HL-60 (cell line): ENCODE data around the gene IPO11.

ENCODE experiments used
- DNase-seq, 2 experiments: peaks; one replicate each; pipeline ENCODE4 v3.0.0-alpha.2; 2010 to 2020; ENCODE audit warnings: low read depth in 1 of 2, low spot score in 1 of 2
- H3K27ac ChIP-seq: fragments of 250-450 bp; sonication (Bioruptor Pico); replicated peaks from 2 replicates; pipeline ENCODE4 v1.5.1; 2020; ENCODE audit warnings: mild to moderate bottlenecking, moderate library complexity
- H3K27me3 ChIP-seq: fragments of 250-450 bp; sonication (Bioruptor Pico); 2 replicates; pipeline ENCODE4 v1.5.1; 2021; ENCODE audit warnings: mild to moderate bottlenecking, moderate library complexity; ENCODE audit not compliant: insufficient read depth, poor library complexity, severe bottlenecking
- H3K4me3 ChIP-seq: replicated peaks from 2 replicates; pipeline ENCODE4 v1.5.1; 2011; ENCODE audit warnings: mild to moderate bottlenecking, control low read depth, low read length; ENCODE audit not compliant: insufficient read depth
- GABPA ChIP-seq: IDR thresholded peaks from 2 replicates; pipeline ENCODE4 v1.6.1; 2012; ENCODE audit warnings: low read depth
- POLR2AphosphoS5 ChIP-seq: IDR thresholded peaks from 2 replicates; pipeline ENCODE4 v1.6.1; 2012; ENCODE audit warnings: low read depth
- SPI1 ChIP-seq: IDR thresholded peaks from 2 replicates; pipeline ENCODE4 v1.6.1; 2012; ENCODE audit warnings: low read depth, mild to moderate bottlenecking, borderline replicate concordance
- TF ChIP-seq, protein P1 (sequence below): IDR thresholded peaks from 2 replicates; pipeline ENCODE4 v1.6.1; 2012; ENCODE audit warnings: low read depth; ENCODE audit not compliant: insufficient replicate concordance
- TF ChIP-seq, protein P2 (sequence below): IDR thresholded peaks from one replicate; pipeline ENCODE4 v1.5.1; 2011; ENCODE audit warnings: low read length, control low read depth, inconsistent platforms; ENCODE audit not compliant: insufficient read depth

IPO11 gene

DNA sequence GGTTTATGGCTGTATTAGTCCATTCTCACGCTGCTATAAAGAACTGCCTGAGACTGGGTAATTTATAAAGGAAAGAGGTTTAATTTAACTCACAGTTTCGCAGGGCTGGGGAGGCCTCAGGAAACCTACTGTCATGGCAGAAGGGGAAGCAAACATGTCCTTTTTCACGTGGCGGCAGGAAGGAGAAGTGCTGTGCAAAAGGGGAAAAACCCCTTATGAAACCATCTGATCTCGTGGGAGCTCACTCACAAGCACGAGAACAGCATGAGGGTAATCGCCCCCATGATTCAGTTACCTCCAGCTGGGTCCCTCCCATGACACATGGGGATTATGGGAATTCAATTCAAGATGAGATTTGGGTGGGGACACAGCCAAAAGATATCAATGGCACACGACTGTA is 180.0 kb downstream of the IPO11 start:
- peak; percentile 22 to 62 for DNase-seq
- Histone ChIP-seq H3K4me3 (no peak overlapping the region), H3K27me3 (no peaks in the 10 kb centered on the region), H3K27ac (peak overlapping the region; percentile 56)
- TF ChIP-seq POLR2AphosphoS5 (no peak), SPI1 (peak; percentile 58; the same call in 1 of the 2 replicates), GABPA (no peak)
- TF ChIP-seq, protein P1, sequence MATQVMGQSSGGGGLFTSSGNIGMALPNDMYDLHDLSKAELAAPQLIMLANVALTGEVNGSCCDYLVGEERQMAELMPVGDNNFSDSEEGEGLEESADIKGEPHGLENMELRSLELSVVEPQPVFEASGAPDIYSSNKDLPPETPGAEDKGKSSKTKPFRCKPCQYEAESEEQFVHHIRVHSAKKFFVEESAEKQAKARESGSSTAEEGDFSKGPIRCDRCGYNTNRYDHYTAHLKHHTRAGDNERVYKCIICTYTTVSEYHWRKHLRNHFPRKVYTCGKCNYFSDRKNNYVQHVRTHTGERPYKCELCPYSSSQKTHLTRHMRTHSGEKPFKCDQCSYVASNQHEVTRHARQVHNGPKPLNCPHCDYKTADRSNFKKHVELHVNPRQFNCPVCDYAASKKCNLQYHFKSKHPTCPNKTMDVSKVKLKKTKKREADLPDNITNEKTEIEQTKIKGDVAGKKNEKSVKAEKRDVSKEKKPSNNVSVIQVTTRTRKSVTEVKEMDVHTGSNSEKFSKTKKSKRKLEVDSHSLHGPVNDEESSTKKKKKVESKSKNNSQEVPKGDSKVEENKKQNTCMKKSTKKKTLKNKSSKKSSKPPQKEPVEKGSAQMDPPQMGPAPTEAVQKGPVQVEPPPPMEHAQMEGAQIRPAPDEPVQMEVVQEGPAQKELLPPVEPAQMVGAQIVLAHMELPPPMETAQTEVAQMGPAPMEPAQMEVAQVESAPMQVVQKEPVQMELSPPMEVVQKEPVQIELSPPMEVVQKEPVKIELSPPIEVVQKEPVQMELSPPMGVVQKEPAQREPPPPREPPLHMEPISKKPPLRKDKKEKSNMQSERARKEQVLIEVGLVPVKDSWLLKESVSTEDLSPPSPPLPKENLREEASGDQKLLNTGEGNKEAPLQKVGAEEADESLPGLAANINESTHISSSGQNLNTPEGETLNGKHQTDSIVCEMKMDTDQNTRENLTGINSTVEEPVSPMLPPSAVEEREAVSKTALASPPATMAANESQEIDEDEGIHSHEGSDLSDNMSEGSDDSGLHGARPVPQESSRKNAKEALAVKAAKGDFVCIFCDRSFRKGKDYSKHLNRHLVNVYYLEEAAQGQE = no peak
- TF ChIP-seq, protein P2, sequence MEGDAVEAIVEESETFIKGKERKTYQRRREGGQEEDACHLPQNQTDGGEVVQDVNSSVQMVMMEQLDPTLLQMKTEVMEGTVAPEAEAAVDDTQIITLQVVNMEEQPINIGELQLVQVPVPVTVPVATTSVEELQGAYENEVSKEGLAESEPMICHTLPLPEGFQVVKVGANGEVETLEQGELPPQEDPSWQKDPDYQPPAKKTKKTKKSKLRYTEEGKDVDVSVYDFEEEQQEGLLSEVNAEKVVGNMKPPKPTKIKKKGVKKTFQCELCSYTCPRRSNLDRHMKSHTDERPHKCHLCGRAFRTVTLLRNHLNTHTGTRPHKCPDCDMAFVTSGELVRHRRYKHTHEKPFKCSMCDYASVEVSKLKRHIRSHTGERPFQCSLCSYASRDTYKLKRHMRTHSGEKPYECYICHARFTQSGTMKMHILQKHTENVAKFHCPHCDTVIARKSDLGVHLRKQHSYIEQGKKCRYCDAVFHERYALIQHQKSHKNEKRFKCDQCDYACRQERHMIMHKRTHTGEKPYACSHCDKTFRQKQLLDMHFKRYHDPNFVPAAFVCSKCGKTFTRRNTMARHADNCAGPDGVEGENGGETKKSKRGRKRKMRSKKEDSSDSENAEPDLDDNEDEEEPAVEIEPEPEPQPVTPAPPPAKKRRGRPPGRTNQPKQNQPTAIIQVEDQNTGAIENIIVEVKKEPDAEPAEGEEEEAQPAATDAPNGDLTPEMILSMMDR = no peak

DNA sequence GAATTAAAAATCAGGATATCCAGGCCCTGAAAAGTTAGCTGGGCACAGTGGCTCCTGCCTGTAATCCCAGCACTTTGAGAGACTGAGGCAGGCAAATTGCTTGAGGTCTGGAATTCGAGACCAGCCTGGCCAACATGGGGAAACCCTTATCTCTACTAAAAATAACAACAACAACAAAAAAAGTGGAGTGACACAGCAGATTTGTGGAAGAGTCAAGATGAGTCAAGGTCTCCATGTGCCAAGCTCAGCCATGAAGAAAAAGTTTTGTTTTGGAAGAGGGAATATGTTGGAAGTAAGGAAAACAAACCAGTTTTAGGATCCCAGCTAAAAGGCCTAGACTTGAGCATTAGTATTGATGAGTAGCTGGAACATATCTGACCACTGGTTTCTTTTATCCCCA is 180.8 kb downstream of the IPO11 start:
- DNase-seq = no peak
- TF ChIP-seq GABPA (no peak), POLR2AphosphoS5 (no peak), SPI1 (no peak)
- TF ChIP-seq, protein P1 = no peak
- TF ChIP-seq, protein P2 = no peak
- no peak overlapping the region for H3K4me3 ChIP-seq
- no peaks in the 10 kb centered on the region for H3K27me3 ChIP-seq
- H3K27ac ChIP-seq = peak overlapping the region; percentile 56

DNA sequence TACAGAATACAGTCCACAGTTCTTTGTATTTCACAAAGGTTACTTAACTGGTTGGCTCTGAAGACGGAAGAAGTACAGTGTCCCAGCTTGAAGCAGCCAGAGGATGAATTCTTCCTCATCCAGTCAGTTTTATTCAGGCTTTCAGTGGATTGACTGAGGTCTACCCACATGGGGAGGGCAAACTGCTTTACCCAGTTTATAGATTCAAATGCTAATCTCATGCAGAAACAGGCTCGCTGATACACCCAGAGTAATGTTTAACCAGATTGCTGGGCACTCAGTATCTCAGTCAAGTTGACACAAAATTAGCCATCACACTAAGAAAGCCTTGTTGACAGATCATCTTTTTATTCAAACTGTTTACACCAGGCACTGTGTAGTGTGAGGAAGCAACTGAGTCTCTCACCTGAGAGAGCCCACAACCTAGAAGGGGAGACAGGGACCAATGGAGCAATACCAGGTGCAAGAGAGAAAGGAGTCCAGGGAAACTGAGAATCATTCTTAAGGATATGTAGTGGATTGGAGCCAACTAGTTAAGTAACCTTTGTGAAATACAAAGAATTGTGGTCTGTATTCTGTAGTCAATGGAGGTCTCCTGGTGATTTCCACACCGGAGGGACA is 181.9 kb downstream of the IPO11 start:
- no peak for DNase-seq
- TF ChIP-seq, protein P1 = no peak
- TF ChIP-seq, protein P2 = no peak
- TF ChIP-seq SPI1 = no peak
- no peak for TF ChIP-seq POLR2AphosphoS5
- TF ChIP-seq GABPA = no peak
- Histone ChIP-seq H3K27ac (no peak overlapping the region), H3K4me3 (no peak overlapping the region), H3K27me3 (no peaks in the 10 kb centered on the region)
